GM21423 (cell line): ENCODE results near the gene RPEL1.
"Not testable (repeated sequence)": the region's sequence is repeated elsewhere in the genome, so short reads cannot be mapped to it uniquely, and the experiment has no call there.

Source experiments
- ATAC-seq: cut with Tn5 transposase; IDR thresholded peaks from one replicate; pipeline ENCODE4 v1.9.1; 2021; ENCODE audit warnings: mild to moderate bottlenecking, moderate library complexity; ENCODE audit not compliant: unreplicated experiment

RPEL1 gene

GRCh38 chr10:103245587-103245986, at the start of gene RPEL1:
RPEL1 (plus strand) TSS chr10:103245887; CDS start chr10:103245997, 110 bp downstream.
- ATAC-seq = not testable (repeated sequence)

GRCh38 chr10:103196516-103196915, 49.2 kb upstream of the RPEL1 start:
- no peak for ATAC-seq

- ATAC-seq = no peak
These were observed 48.5 kb upstream of the RPEL1 start for GRCh38 chr10:103197174-103197573.

GRCh38 chr10:103197903-103198302, 47.8 kb upstream of the RPEL1 start:
- no peak for ATAC-seq

- no peak for ATAC-seq
These were observed 47.0 kb upstream of the RPEL1 start for GRCh38 chr10:103198648-103199047.

GRCh38 chr10:103199488-103199887, 46.2 kb upstream of the RPEL1 start:
- ATAC-seq = no peak

- ATAC-seq = no peak
These were observed 43.4 kb upstream of the RPEL1 start for GRCh38 chr10:103202319-103202718.

GRCh38 chr10:103203466-103203865, 42.2 kb upstream of the RPEL1 start:
- no peak for ATAC-seq

GRCh38 chr10:103204353-103205255, 41.1 kb upstream of the RPEL1 start:
- no peak for ATAC-seq

- ATAC-seq = not testable (repeated sequence)
These were observed 40.3 kb upstream of the RPEL1 start for GRCh38 chr10:103205401-103205800.

GRCh38 chr10:103206715-103207114, 39.0 kb upstream of the RPEL1 start:
- not testable (repeated sequence) for ATAC-seq

GRCh38 chr10:103207141-103207540, 38.5 kb upstream of the RPEL1 start:
- ATAC-seq = no peak

- ATAC-seq = not testable (repeated sequence)
These were observed 38.0 kb upstream of the RPEL1 start for GRCh38 chr10:103207643-103208042.

- ATAC-seq = not testable (repeated sequence)
These were observed 35.4 kb upstream of the RPEL1 start for GRCh38 chr10:103210262-103210661.

GRCh38 chr10:103215601-103216000, 30.1 kb upstream of the RPEL1 start:
- ATAC-seq = no peak

GRCh38 chr10:103216362-103216761, 29.3 kb upstream of the RPEL1 start:
- ATAC-seq = not testable (repeated sequence)

- no peak for ATAC-seq
These were observed 21.6 kb upstream of the RPEL1 start for GRCh38 chr10:103224133-103224532.

GRCh38 chr10:103224721-103225120, 21.0 kb upstream of the RPEL1 start:
- ATAC-seq = not testable (repeated sequence)

GRCh38 chr10:103225939-103226338, 19.7 kb upstream of the RPEL1 start:
- no peak for ATAC-seq

- no peak for ATAC-seq
These were observed 18.3 kb upstream of the RPEL1 start for GRCh38 chr10:103227416-103227815.

- no peak for ATAC-seq
These were observed 14.6 kb upstream of the RPEL1 start for GRCh38 chr10:103231047-103231551.

- no peak for ATAC-seq
These were observed 13.5 kb upstream of the RPEL1 start for GRCh38 chr10:103232131-103232673.
